HG02571 (cell line): ENCODE measurements around the gene DAPP1.
A peak's percentile ranks its signal among the peaks of the same experiment; 100 is the strongest.

ENCODE experiments used
- ATAC-seq: cut with Tn5 transposase; IDR thresholded peaks from one replicate; pipeline ENCODE4 v1.9.1; 2021; ENCODE audit warnings: mild to moderate bottlenecking, moderate library complexity; ENCODE audit not compliant: unreplicated experiment

Gene DAPP1

DNA sequence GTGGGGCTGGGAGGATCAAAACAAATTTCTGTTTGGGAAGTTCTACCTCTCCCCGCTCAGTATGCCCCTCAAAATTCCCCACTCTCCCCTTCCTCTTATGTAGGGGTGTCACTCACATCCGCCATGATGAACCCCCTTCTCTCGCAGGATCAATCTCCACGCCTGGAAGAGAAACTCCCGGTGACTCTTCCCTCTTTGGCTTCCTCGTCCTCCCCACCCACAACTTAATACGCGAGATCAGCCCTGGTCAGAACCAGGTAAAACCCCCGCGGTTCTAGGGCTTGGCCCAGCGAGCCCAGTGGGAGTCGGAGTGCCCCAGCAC, 77.2 kb downstream of the DAPP1 start:
- ATAC-seq, result no peak

DNA sequence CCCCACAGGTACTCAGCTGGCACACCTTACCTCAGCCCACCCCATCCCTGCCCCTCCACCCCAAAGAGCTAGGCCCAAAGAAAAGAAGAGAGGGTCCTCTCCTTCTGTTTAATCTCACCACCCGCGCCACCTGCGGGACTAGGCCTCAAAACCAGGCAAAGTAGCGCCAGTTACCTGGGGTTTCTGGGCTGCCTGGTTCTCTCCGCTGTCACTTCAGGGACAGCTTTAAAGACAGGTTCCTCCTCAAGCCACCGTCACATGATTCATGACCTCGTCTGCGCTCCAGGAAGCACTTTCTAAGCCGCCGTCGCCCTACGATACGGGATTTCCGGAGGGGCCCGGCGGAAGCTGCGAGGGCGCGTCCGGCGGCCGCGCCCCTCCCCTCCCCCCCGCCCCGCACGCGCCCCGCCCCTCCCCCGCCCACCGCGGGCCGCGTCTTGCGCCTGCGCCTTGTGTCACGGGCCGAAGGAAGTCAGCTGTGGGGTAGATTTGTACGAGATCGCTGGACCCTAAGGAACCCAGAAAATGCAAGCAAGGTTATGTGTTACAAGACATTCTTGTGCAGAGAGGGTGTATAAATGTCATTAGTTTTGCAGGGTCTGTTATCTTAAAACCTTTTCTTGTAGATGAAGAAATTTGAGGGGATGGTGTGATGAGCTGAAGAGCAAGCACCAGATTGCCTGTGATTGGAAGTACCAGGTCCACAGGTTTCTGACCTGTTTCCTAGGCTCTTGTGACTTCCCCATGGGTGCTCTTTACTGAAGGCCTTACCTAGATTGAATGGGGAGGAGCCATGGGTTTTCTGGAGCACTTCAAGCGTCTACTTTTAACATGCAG, 77.8 kb downstream of the DAPP1 start, which contains the start of gene LAMTOR3:
TSS of gene LAMTOR3 (minus strand) at position 267 of the 837 bp plus-strand sequence. CDS start 464 bp downstream, outside the sequence.
- ATAC-seq, result peak; percentile 99

DNA sequence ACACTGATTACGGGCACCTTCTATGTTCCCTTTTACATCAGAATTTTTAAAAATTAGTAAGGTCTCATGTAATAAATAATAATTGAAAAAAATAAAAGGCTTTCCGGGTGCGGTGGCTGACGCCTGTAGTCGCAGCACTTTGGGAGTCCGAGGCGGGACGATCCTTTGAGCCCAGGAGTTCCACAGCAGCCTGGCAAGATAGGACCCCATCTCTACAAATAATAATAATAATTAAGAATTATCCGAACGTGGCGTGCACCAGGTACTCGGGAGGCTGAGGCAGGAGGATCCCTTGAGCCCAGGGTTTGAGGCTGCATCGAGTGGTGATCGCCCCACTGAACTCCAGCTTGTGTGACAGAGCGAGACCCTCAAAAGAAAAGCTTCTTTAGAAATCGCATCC, 78.4 kb downstream of the DAPP1 start:
- no peak for ATAC-seq

DNA sequence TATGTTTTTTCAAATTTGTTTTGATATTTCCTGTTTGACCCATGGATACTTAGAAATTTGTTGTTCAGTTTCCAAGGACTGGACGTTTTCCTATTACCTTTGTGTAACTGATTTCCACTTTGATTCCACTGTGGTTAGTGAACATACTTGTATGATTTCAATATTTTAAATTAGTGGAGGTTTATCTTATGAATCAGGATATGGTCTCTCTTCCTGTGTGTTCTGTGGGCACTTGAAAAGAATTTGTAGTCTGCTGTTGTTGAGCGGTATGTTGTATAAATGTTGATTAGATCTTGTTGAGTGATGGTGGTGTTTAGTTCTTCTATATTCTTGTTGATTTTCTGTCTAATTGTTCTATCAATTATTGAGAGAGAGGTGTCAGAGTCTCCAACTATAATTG, 98.8 kb downstream of the DAPP1 start:
- ATAC-seq, result no peak

DNA sequence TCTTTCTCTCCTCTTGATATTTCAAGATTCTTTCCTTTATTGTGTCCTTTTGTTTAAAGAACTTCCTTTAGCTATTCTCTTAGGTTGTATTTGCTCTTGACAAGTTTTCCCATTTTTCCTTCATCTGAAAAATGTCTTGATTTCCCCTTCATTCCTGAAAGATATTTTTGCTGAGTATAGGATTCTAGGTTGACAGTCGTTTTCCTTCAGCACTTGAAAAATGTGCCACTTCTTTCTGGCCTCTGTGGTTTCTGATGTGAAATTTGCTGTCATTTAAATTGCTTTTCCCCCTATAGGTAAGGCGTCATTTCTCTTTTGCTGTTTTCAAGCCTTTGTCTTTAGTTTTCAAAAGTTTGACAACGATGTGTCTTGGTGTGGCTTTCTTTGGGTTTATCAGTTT, 100.9 kb downstream of the DAPP1 start:
- ATAC-seq, result no peak

DNA sequence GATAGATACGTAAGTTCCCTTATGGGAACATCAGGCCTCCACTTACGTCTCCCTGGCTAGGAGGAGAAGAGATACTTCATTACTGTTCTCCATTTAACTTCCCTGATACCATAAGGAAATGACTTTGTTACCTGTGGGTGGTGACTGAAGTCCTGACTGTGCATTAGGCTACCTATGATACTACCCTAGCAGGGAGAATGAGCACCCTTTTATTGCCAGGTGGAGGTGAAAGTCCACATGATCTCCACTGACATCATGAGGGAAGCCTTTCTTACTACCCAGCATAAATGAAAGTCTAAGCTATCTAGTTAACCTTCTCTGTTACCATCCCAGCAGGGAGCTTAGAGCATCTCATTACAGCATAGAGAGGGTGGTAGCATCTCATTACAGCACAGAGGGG, 102.0 kb downstream of the DAPP1 start:
- ATAC-seq, result no peak
